ENCODE measurements around the gene ZSWIM1.
A peak's percentile ranks its signal among the peaks of the same experiment; 100 is the strongest.

The ZSWIM1 gene

DNA sequence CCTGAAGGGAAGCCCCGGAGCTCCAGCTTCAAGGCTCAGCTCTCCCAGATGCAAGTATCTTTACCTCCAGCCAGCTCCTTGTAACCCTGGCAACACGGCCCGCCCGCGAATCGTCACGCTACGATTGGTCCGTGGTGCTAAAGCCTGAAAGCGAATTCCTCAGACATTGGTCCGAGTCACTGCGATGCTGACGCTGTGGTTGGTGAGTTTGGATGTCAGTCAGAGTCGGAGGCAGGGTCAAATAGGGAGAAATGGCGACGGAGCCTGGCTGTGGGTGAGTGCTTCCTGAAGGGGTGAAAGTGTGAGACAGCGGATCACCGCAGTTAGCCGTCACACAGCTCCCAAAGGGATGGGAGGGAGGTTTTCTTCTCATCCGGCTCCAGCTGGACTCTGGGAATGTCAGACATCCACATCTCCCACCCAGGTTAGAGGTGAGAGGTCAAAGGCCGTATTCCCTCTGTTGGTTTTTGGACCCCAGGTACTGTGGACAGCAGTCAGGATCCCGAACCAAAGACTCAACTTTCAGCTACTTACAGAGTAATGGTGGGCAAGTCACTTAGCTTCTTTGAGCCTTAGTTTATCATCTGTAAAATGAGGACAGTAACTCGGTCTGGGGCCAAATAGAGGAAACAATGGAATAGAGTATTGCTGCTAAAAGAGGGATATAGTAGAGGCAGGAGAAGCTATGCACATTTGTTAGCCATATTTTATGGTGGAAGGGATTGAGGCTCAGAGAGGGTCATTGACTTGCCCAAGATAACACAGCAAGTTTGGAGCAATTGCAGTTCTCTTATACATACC lies at the start of gene ZSWIM1:
Gene ZSWIM1, plus strand, starts transcription at position 240 of the 801 bp plus-strand sequence. CDS start 1,366 bp downstream, outside the sequence.
- peak; percentile 57 for FAIRE-seq
- TF ChIP-seq POLR2A (IDR thresholded peaks at IDR 0.05; ENCODE audit: low read depth, low read length) = peak; percentile 86
- peak; percentile 97 for DNase-seq (ENCODE audit: insufficient read length, low spot score)

DNA sequence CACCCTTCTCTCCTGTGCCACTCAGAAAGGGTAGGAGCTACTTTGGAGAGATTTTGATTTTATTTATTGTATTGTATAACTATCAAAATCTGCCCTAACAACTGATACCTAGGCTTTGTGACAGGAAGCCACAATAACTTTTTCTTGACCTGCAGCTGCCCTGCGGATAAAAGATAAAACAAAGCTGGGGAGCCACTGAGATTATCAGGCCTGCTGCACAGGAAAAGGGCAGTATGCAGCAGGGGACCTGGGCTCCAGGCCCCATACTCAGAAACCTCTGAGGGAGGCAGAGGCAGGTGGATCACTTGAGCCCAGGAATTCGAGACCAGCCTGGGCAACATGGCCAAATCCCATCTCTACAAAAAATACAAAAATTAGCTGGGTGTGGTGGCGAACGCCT lies 48.4 kb upstream of the ZSWIM1 start:
- FAIRE-seq = no peak
- TF ChIP-seq POLR2A (IDR thresholded peaks at IDR 0.05; ENCODE audit: low read depth, low read length) = no peak
- no peak for DNase-seq (ENCODE audit: insufficient read length, low spot score)

DNA sequence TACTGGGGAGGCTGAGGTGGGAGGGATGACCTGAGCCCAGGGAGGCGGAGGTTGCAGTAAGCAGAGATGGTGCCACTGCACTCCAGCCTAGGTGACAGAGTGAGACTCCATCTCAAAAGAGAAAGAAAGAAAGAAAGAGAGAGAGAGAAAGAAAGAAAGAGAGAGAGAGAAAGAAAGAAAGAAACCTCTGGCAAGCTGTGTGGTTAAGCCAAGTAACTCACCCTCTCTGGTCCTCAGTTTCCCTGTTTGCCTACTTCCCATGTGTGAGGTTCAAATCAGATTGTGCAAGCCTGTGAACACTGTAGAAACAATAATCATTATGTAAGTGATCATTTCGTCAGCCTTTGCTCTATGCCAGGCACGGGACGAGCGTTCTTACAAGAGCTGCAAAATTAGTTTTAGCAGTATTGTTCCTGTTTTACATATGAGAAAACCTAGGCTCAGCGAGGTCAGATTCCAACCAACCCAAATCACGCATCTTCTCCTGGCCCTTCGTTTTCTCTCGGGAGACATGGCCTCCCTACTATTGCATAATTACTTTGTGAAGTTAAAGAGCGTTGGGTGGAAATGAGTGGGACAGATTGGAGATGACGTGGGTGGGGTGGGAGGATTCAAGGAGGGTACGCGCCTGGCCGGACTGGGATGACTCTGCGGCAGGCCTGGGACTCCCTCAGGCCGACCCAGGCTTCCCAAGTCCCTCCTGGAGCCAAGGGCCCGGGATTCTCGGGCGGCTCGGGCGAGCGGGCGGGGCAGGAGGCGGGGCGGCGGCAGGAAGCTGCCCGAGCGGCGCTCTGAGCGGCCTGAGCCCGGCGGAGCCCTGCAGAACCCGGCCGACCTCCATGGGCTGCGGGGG lies 47.8 kb upstream of the ZSWIM1 start, which contains the start of gene SNX21:
Gene SNX21, plus strand, starts transcription at position 770 of the 853 bp plus-strand sequence. CDS start 121 bp downstream, outside the sequence.
- FAIRE-seq (no peak), DNase-seq (ENCODE audit: insufficient read length, low spot score) (peak; percentile 83)
- peak; percentile 57 for TF ChIP-seq POLR2A (IDR thresholded peaks at IDR 0.05; ENCODE audit: low read depth, low read length)

- TF ChIP-seq POLR2A (IDR thresholded peaks at IDR 0.05; ENCODE audit: low read depth, low read length) = peak; percentile 53; the same call in 1 of the 2 replicates
- FAIRE-seq (no peak), DNase-seq (ENCODE audit: insufficient read length, low spot score) (peak; percentile 76)
These were observed 46.9 kb upstream of the ZSWIM1 start for GRCh38 chr20:45833883-45834796.

GRCh38 chr20:45834797-45835161 lies 46.2 kb upstream of the ZSWIM1 start:
- no peak for FAIRE-seq

DNA sequence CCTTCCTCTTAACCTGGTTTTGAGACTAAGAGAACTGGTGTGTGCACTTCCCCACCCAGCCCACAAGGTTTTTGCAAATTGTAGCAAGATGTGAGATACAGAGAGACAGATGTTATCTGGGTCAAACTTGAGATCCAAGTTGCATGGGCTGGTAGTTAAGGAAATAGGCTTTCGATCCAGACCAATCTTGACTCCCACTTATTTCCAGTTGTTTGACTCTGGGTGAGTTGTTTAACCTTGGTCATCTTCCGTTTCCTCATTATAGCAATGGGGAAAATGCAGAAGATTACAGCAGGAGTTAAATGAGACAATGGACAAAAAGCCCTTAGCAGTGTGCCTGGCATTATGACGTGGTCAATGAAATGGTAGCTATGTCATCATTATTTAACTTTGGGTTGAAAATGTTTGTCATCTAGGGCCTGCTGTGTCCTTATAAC lies 45.7 kb upstream of the ZSWIM1 start:
- FAIRE-seq = no peak
- DNase-seq (ENCODE audit: insufficient read length, low spot score) = no peak
- no peak for TF ChIP-seq POLR2A (IDR thresholded peaks at IDR 0.05; ENCODE audit: low read depth, low read length)

More at GRCh38 chr20:45834797-45835161, 46.2 kb upstream of the ZSWIM1 start:
- no peak for TF ChIP-seq POLR2A (IDR thresholded peaks at IDR 0.05; ENCODE audit: low read depth, low read length)
- no peak for DNase-seq (ENCODE audit: insufficient read length, low spot score)

DNA sequence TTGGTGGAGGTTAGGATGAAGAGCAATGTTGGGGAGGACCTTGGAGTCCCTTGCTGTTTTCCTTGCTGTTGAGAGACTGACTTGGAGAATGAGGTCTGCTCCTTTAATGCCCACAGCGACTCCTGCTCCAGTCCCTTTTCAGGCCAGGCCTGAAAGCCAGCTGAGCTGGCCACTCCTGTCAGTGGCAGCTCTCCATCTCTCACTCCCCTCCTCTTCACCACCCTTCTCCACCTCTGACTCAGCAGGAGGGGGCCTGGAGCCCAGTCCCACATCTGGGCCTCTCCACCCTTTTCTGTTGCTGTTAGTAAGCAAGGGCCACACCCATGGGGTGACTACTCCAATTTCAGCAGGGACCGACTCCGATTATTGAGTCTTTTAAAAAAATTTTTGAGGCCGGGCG lies 45.2 kb upstream of the ZSWIM1 start:
- TF ChIP-seq POLR2A (IDR thresholded peaks at IDR 0.05; ENCODE audit: low read depth, low read length) = no peak
- DNase-seq (ENCODE audit: insufficient read length, low spot score) = peak; percentile 69
- FAIRE-seq = no peak

- no peak for DNase-seq (ENCODE audit: insufficient read length, low spot score)
These were observed 44.2 kb upstream of the ZSWIM1 start for GRCh38 chr20:45836841-45837240.

GRCh38 chr20:45840700-45841198 lies 40.3 kb upstream of the ZSWIM1 start:
- DNase-seq (ENCODE audit: insufficient read length, low spot score) (no peak), FAIRE-seq (no peak)
- no peak for TF ChIP-seq POLR2A (IDR thresholded peaks at IDR 0.05; ENCODE audit: low read depth, low read length)

More at GRCh38 chr20:45836841-45837240, 44.2 kb upstream of the ZSWIM1 start:
- no peak for TF ChIP-seq POLR2A (IDR thresholded peaks at IDR 0.05; ENCODE audit: low read depth, low read length)
- FAIRE-seq = no peak

GRCh38 chr20:45841407-45842129 lies 39.5 kb upstream of the ZSWIM1 start:
- FAIRE-seq (no peak), DNase-seq (ENCODE audit: insufficient read length, low spot score) (no peak)
- no peak for TF ChIP-seq POLR2A (IDR thresholded peaks at IDR 0.05; ENCODE audit: low read depth, low read length)

DNA sequence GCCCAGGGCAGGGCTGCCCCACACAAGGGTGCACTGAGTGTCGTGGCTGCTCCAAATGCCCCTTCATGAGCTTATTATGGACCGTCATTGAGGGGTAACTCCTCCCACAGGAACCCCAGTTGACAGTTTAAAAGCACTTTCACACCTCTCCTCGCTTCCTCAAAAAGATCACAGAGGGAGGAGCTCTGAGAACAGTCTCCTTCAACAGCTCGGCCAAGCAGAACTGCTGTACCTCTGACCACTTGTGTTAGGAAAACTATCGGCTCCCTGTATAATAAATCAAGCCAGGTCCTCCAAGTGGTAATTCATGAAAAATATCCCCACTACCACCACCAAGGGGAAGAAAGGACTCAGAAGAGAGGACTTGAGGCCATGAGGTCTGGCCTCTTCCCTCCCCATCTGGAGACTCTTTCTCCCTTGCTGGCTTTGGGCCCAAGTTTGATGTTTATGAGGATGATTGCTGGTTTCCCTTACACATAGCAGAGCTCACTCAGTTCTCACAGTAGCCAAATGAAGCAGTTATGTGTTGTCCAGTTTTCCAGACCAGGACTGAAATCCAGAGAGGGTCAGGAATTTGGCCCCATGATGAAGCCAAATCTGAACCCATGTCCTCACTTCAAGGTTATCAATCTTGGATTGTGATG lies 38.7 kb upstream of the ZSWIM1 start:
- FAIRE-seq (no peak), DNase-seq (ENCODE audit: insufficient read length, low spot score) (no peak)
- no peak for TF ChIP-seq POLR2A (IDR thresholded peaks at IDR 0.05; ENCODE audit: low read depth, low read length)

DNA sequence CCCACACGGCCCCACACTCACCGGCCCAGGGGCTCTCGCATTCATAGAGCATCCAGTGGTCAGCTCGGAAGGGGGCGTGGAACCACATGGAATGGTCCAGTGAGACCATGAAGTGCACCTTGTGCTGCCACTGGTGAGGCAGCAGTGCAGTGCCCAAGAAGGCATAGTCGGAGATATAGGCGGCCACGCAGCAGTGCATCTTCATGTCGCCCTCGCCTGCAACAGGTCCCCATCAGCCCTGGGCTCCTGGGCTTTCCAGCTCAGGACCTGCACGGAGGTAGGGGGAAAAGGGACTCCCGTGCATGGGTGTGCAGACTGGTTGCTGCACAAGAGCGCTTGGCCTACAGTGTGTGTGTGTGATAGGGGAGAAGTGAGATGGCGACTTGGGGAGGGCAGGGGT lies 37.5 kb upstream of the ZSWIM1 start:
- no peak for DNase-seq (ENCODE audit: insufficient read length, low spot score)
- FAIRE-seq = no peak
- TF ChIP-seq POLR2A (IDR thresholded peaks at IDR 0.05; ENCODE audit: low read depth, low read length) = no peak
